Measurements from ENCODE around the gene MMP24. TPM values are rescaled to one million over a fixed set of nuclear protein-coding genes. Genes with fewer than 3 reads are reported as not detected.
"Not testable (repeated sequence)": the region's sequence is repeated elsewhere in the genome, so short reads cannot be mapped to it uniquely, and the experiment has no call there.

Gene MMP24
- total RNA-seq, 5 donors from 2014 or later (not counting 1 experiment from before 2014, with no cell fraction given) = 0.15 to 0.49 (median 0.16) TPM; not detected in 2

DNA sequence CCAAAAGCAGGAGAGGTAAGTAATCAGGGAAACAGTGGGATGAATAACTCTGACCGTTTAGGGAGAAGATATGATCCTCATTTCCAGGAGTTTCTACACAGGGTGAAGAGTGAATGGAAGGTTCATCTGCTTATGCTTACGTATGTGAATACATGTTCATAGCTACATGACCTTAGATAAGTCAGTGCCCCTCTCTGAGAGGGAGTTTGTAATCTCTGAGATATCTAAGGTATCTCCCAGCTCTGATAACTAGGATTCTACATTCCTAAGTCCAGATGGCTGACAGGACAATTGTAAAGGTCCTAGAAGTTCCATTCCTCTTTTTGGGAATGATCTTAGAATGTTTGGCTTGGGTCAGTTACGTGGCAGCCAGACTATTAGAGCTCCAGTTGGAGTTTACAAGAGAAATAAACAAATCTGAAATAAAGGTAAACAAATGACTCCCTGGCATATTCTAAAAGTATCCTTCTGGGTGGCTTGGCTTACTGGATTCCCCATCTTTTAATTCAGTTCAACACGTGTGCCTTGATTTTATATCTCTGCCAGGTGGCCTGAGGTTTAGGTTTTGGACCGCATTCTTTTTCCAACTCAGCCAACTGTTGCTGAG, 38.8 kb upstream of the MMP24 start:
- ChIA-PET POLR2A (no interaction called here), CTCF (interaction anchor here in 1 of 2 donors (1.1 kb wide), 1 partner anchor 59 kb away, joined by 3 read pairs; no protein-coding TSS in a partner anchor)
- Mint-ChIP-seq H3K27ac (no peak overlapping the region), H3K4me1 (no peaks in the 10 kb centered on the region), H3K9me3 (no peaks in the 10 kb centered on the region), H3K27me3 (no peaks in the 10 kb centered on the region), H3K4me3 (no peak overlapping the region), H3K36me3 (peaks cover 32% of the 10 kb centered on the region)
- Histone ChIP-seq H3K27me3 (replicated peaks in 1 of 2; ENCODE audit: control insufficient read depth in 2 of 2, extremely low read depth in 1 of 2, insufficient read depth in 2 of 2, low read length in 1 of 2) (no peaks in the 10 kb centered on the region), H3K4me1 (ENCODE audit: control insufficient read depth in 1 of 2, extremely low read depth in 1 of 2, insufficient read depth in 2 of 2, low read length in 2 of 2) (no peaks in the 10 kb centered on the region), H3K9me3 (no peaks in the 10 kb centered on the region), H3K27ac (ENCODE audit: low read length) (no peak overlapping the region), H3K4me3 (ENCODE audit: control insufficient read depth in 1 of 2, extremely low read depth in 1 of 2, low read length in 1 of 2) (no peak overlapping the region), H3K36me3 (ENCODE audit: control insufficient read depth in 2 of 2, extremely low read depth in 1 of 2, insufficient read depth in 1 of 2, low read length in 1 of 2) (no peaks in the 10 kb centered on the region)
- ATAC-seq (replicated peaks in 1 of 4) (no peak), DNase-seq (no peak)
- WGBS (ENCODE audit: insufficient coverage) = 80% methylated on average over 1 of the region's 5 CpGs

- ATAC-seq (replicated peaks in 1 of 4); CTCF ChIA-PET; H3K27ac ChIP-seq (ENCODE audit: low read length); H3K36me3 ChIP-seq (ENCODE audit: control insufficient read depth in 2 of 2, extremely low read depth in 1 of 2, insufficient read depth in 1 of 2, low read length in 1 of 2); H3K9me3 ChIP-seq; H3K27ac Mint-ChIP-seq; H3K4me1 ChIP-seq (ENCODE audit: control insufficient read depth in 1 of 2, extremely low read depth in 1 of 2, insufficient read depth in 2 of 2, low read length in 2 of 2); H3K4me3 Mint-ChIP-seq; DNase-seq; POLR2A ChIA-PET; H3K27me3 Mint-ChIP-seq; H3K4me1 Mint-ChIP-seq; H3K27me3 ChIP-seq (replicated peaks in 1 of 2; ENCODE audit: control insufficient read depth in 2 of 2, extremely low read depth in 1 of 2, insufficient read depth in 2 of 2, low read length in 1 of 2); H3K9me3 Mint-ChIP-seq; H3K4me3 ChIP-seq (ENCODE audit: control insufficient read depth in 1 of 2, extremely low read depth in 1 of 2, low read length in 1 of 2): not testable (repeated sequence)
- peaks cover 29% of the 10 kb centered on the region for H3K36me3 Mint-ChIP-seq
- 86% methylated on average over 5 of the region's 8 CpGs for WGBS (ENCODE audit: insufficient coverage)
Measured at GRCh38 chr20:35189223-35189622, 37.3 kb upstream of the MMP24 start.

DNA sequence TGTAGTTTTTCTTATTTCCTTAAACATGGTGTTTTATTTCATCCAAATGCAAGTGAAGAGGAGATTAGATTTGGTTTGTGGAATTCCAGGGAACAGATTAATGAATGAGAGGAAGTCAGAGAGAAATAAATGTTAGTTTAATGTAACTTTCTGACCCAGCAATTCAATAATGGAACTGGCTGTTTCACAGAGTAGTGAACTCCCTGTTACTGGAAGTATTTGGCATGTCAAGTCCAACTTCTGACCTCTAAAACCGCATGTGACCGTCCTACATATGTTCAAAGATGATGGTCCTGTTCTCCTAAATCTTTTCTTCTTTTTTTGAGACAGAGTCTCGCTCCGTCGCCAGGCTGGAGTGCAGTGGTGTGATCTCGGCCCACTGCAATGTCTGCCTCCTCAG, 35.9 kb upstream of the MMP24 start:
- WGBS (ENCODE audit: insufficient coverage) = 88% methylated on average over 4 of the region's 6 CpGs
- no peaks in the 10 kb centered on the region for H3K27me3 Mint-ChIP-seq
- no peak overlapping the region for H3K27ac Mint-ChIP-seq
- H3K36me3 Mint-ChIP-seq = peaks cover 33% of the 10 kb centered on the region
- no peaks in the 10 kb centered on the region for H3K4me1 ChIP-seq (ENCODE audit: control insufficient read depth in 1 of 2, extremely low read depth in 1 of 2, insufficient read depth in 2 of 2, low read length in 2 of 2)
- POLR2A ChIA-PET = no interaction called here
- H3K27ac ChIP-seq (ENCODE audit: low read length) = no peak overlapping the region
- H3K4me1 Mint-ChIP-seq = no peaks in the 10 kb centered on the region
- no peak overlapping the region for H3K4me3 Mint-ChIP-seq
- no peaks in the 10 kb centered on the region for H3K9me3 ChIP-seq
- H3K27me3 ChIP-seq (replicated peaks in 1 of 2; ENCODE audit: control insufficient read depth in 2 of 2, extremely low read depth in 1 of 2, insufficient read depth in 2 of 2, low read length in 1 of 2) = no peaks in the 10 kb centered on the region
- no peak for DNase-seq
- H3K9me3 Mint-ChIP-seq = no peaks in the 10 kb centered on the region
- no peaks in the 10 kb centered on the region for H3K36me3 ChIP-seq (ENCODE audit: control insufficient read depth in 2 of 2, extremely low read depth in 1 of 2, insufficient read depth in 1 of 2, low read length in 1 of 2)
- ATAC-seq (replicated peaks in 1 of 4) = no peak
- CTCF ChIA-PET = no interaction called here
- H3K4me3 ChIP-seq (ENCODE audit: control insufficient read depth in 1 of 2, extremely low read depth in 1 of 2, low read length in 1 of 2) = no peak overlapping the region

GRCh38 chr20:35191419-35192117, 34.9 kb upstream of the MMP24 start:
- H3K27me3 ChIP-seq (replicated peaks in 1 of 2; ENCODE audit: control insufficient read depth in 2 of 2, extremely low read depth in 1 of 2, insufficient read depth in 2 of 2, low read length in 1 of 2) = no peaks in the 10 kb centered on the region
- POLR2A ChIA-PET = no interaction called here
- Mint-ChIP-seq H3K4me1 (no peaks in the 10 kb centered on the region), H3K27me3 (no peaks in the 10 kb centered on the region), H3K36me3 (peaks cover 36% of the 10 kb centered on the region), H3K9me3 (peaks cover 0 to 5% (median 3%) of the 10 kb centered on the region in 3 donors), H3K27ac (no peak overlapping the region), H3K4me3 (no peak overlapping the region)
- DNase-seq (no peak), ATAC-seq (replicated peaks in 1 of 4) (no peak)
- WGBS (ENCODE audit: insufficient coverage) = 88% methylated on average over 5 of the region's 5 CpGs
- H3K9me3 ChIP-seq = no peaks in the 10 kb centered on the region
- no peak overlapping the region for H3K27ac ChIP-seq (ENCODE audit: low read length)
- H3K4me1 ChIP-seq (ENCODE audit: control insufficient read depth in 1 of 2, extremely low read depth in 1 of 2, insufficient read depth in 2 of 2, low read length in 2 of 2) = no peaks in the 10 kb centered on the region
- no peak overlapping the region for H3K4me3 ChIP-seq (ENCODE audit: control insufficient read depth in 1 of 2, extremely low read depth in 1 of 2, low read length in 1 of 2)
- no peaks in the 10 kb centered on the region for H3K36me3 ChIP-seq (ENCODE audit: control insufficient read depth in 2 of 2, extremely low read depth in 1 of 2, insufficient read depth in 1 of 2, low read length in 1 of 2)
- CTCF ChIA-PET = interaction anchor here in 1 of 2 donors (0.6 kb wide), 1 partner anchor 13 kb away, joined by 4 read pairs; no protein-coding TSS in a partner anchor

DNA sequence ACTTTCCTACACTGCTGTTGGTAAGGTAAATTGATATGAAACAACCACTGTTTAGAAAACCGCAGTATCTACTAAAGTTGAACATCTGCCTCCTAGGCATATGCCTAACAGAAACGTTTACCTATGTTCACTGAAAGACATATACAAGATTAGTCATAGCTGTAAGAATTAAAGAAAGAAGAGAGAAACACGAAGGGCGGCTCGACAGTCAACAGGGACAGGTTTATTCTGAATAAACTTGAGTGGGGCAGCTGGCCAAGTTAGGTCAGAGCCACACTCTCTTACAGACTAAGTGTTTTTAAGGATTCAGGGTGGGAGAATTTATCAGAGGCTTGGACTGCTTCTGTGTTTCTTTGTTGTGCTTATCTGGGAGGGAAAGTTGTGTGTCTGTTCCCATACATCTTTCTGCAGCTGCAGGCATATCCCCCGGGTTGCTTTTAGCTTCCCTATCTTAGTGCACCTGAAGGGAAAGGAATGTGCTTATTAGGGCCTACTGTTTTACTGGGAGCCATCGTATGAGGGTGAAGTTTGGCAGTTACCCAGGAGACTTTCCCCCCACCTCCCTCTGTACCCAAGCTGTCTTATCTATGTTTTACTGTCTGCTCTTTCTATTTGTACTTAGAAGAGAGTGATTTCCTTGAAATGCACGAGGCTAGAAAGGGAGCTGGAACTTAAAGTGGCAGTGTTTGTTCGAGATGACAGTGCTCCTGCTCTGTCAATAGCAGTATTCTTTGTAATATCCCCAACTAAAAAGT, 34.2 kb upstream of the MMP24 start:
- DNase-seq (no peak), ATAC-seq (replicated peaks in 1 of 4) (no peak)
- H3K36me3 Mint-ChIP-seq = peaks cover 43% of the 10 kb centered on the region
- peaks cover 0 to 12% (median 8%) of the 10 kb centered on the region in 3 donors for H3K9me3 Mint-ChIP-seq
- H3K4me3 ChIP-seq (ENCODE audit: control insufficient read depth in 1 of 2, extremely low read depth in 1 of 2, low read length in 1 of 2) = no peak overlapping the region
- POLR2A ChIA-PET = no interaction called here
- peaks cover 3% of the 10 kb centered on the region for H3K9me3 ChIP-seq
- no peaks in the 10 kb centered on the region for H3K27me3 Mint-ChIP-seq
- WGBS (ENCODE audit: insufficient coverage) = 81% methylated on average over 3 of the region's 9 CpGs
- H3K4me3 Mint-ChIP-seq = no peak overlapping the region
- H3K27me3 ChIP-seq (replicated peaks in 1 of 2; ENCODE audit: control insufficient read depth in 2 of 2, extremely low read depth in 1 of 2, insufficient read depth in 2 of 2, low read length in 1 of 2) = no peaks in the 10 kb centered on the region
- H3K4me1 Mint-ChIP-seq = no peaks in the 10 kb centered on the region
- CTCF ChIA-PET = interaction anchor here in 1 of 2 donors (0.6 kb wide), 1 partner anchor 27 kb away, joined by 8 read pairs; no protein-coding TSS in a partner anchor
- H3K27ac ChIP-seq (ENCODE audit: low read length) = no peak overlapping the region
- H3K4me1 ChIP-seq (ENCODE audit: control insufficient read depth in 1 of 2, extremely low read depth in 1 of 2, insufficient read depth in 2 of 2, low read length in 2 of 2) = no peaks in the 10 kb centered on the region
- H3K36me3 ChIP-seq (ENCODE audit: control insufficient read depth in 2 of 2, extremely low read depth in 1 of 2, insufficient read depth in 1 of 2, low read length in 1 of 2) = no peaks in the 10 kb centered on the region
- H3K27ac Mint-ChIP-seq = no peak overlapping the region

DNA sequence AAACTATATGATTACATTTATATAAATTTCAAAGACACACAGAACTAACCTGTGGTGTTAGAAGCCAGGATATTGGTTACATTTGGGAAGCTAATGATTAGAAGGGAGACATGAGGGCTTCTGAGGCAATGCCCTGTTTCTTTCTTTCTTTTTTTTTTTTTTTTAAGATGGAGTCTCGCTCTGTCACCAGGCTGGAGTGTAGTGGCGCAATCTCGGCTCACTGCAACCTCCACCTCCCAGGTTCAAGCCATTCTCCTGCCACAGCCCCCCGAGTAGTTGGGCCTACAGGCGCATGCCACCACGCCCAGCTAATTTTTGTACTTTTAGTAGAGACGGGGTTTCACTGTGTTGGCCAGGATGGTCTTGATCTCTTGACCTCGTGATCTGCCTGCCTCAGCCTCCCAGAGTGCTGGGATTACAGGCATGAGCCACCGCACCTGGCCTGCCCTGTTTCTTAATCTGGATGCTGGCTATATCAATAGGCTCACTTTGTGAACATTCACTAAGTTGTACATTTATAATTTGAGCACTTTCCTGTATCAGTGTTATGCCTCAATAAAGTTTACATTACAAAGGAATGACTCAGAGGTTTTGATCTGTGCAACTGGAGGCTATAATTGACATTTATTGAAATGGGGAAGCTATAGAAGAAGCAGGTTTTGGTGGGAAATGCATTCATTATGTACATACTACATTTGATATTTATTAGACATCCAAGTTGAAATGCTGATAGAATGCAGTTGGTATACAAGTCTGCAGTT, 33.3 kb upstream of the MMP24 start:
- CTCF ChIA-PET = interaction anchor here in 1 of 2 donors (0.6 kb wide), 1 partner anchor 28 kb away, joined by 8 read pairs; no protein-coding TSS in a partner anchor
- WGBS (ENCODE audit: insufficient coverage) = 94% methylated on average over 3 of the region's 9 CpGs

More for the DNA sequence above, 33.3 kb upstream of the MMP24 start:
- H3K27me3 ChIP-seq (replicated peaks in 1 of 2; ENCODE audit: control insufficient read depth in 2 of 2, extremely low read depth in 1 of 2, insufficient read depth in 2 of 2, low read length in 1 of 2); DNase-seq; POLR2A ChIA-PET; H3K27me3 Mint-ChIP-seq; ATAC-seq (replicated peaks in 1 of 4); H3K4me3 Mint-ChIP-seq; H3K27ac Mint-ChIP-seq; H3K4me1 ChIP-seq (ENCODE audit: control insufficient read depth in 1 of 2, extremely low read depth in 1 of 2, insufficient read depth in 2 of 2, low read length in 2 of 2); H3K4me3 ChIP-seq (ENCODE audit: control insufficient read depth in 1 of 2, extremely low read depth in 1 of 2, low read length in 1 of 2); H3K4me1 Mint-ChIP-seq; H3K27ac ChIP-seq (ENCODE audit: low read length); H3K36me3 ChIP-seq (ENCODE audit: control insufficient read depth in 2 of 2, extremely low read depth in 1 of 2, insufficient read depth in 1 of 2, low read length in 1 of 2); H3K9me3 ChIP-seq: not testable (repeated sequence)
- Mint-ChIP-seq H3K9me3 (peaks cover 0 to 12% (median 9%) of the 10 kb centered on the region in 3 donors), H3K36me3 (peaks cover 47% of the 10 kb centered on the region)

All from T-cell (primary cell).